GM12873 (cell line): ENCODE measurements around the gene ACSBG1.

Experiments
- TF ChIP-seq, protein P1 (sequence below): IDR thresholded peaks from 2 replicates; pipeline ENCODE4 v1.5.1; 2012; ENCODE audit warnings: low read depth, mild to moderate bottlenecking, moderate library complexity, low read length, control low read depth; ENCODE audit not compliant: insufficient read depth; ENCODE audit errors: missing control alignments

The ACSBG1 gene

DNA sequence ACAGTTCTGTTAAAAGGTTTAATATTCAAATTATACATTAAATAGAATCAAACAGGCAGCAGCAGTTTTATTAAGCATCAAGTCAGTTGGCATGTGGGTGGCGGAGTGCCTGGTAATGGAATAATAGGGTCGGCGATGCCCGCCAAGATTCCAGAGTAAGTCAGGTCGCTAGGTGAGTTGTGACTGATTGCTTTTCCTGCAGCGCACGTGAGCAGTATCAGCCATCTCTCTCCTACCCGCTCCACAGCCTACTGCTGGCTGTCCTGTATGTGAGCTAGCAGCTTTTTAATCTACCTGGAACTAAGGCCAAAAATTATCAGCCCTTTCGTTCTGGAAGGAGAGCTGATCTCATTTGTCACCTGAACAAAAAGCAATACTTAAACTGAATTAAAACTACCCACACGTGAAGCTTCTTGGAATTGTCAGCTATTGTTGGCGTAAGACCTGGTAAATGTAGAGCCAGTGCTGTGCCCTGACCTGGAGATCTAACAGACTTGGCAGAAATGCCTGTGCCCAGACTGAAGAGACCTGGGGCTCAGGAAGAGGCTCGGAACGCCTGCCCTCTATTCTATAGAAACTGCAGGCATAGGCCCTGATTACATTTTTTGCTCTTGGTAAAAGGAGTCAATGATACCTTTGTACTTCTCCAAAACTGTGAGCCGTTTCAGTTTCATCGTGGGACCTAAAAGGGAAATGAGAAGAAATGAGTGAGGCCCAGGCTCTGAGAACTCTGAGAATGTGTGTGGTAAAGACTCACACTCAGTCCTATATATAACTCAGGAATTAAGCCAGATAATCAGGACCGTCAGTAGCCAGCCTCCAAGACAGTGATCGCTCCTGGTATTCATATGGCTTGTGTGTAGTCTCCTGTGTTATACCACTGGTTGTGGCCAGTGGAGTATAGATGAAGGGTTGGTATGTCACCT, 63.3 kb downstream of the ACSBG1 start:
- TF ChIP-seq, protein P1, sequence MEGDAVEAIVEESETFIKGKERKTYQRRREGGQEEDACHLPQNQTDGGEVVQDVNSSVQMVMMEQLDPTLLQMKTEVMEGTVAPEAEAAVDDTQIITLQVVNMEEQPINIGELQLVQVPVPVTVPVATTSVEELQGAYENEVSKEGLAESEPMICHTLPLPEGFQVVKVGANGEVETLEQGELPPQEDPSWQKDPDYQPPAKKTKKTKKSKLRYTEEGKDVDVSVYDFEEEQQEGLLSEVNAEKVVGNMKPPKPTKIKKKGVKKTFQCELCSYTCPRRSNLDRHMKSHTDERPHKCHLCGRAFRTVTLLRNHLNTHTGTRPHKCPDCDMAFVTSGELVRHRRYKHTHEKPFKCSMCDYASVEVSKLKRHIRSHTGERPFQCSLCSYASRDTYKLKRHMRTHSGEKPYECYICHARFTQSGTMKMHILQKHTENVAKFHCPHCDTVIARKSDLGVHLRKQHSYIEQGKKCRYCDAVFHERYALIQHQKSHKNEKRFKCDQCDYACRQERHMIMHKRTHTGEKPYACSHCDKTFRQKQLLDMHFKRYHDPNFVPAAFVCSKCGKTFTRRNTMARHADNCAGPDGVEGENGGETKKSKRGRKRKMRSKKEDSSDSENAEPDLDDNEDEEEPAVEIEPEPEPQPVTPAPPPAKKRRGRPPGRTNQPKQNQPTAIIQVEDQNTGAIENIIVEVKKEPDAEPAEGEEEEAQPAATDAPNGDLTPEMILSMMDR = no peak

DNA sequence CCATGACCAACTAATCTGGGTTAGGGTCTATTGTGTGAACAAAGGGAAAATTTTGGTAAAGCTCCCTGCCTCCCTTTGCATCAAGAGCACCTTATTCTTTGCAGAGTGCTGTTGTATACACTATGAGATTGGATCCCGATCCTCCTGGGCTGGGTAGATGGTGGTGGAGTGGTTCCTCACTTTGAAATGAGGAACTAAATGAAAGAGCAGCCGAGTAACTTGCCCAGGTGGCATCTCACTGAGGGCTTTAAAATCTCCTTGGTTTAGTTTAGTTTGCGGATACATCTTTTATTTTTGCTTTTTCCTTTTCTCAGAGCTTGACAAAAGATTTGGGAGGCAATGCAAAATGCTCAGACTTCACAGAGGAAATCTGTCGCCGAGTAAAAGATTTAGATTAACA, 65.8 kb downstream of the ACSBG1 start:
- TF ChIP-seq, protein P1 = no peak

DNA sequence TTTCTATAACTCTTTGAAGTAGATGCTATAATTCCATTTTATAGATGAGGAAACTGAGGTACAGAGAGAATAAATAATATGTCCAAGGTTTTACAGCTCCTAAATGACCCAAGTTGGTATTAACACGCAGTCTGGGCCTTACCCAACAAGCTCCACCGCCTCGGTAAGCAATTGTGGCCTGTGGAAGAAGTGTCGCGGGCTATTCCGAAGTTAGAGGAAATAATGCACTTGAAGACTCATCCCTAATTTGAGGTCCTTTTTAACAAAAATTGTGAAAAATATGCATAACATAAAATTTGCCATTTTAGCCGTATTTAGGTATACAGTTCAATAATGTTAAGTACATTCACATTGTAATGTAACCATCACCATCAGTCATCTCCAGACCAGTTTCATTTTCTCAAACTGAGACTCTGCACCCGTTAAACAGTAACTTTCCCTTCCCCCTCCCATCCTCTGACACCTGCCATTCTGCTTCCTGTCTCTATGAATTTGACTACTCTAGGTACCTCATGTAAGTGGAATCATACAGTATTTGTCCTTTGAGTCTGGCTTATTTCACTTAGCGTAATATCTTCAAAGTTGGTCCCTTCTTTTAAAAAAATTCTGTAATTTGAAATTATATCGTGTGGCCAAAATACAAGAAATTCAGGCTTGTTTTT, 67.0 kb downstream of the ACSBG1 start:
- TF ChIP-seq, protein P1 = no peak

DNA sequence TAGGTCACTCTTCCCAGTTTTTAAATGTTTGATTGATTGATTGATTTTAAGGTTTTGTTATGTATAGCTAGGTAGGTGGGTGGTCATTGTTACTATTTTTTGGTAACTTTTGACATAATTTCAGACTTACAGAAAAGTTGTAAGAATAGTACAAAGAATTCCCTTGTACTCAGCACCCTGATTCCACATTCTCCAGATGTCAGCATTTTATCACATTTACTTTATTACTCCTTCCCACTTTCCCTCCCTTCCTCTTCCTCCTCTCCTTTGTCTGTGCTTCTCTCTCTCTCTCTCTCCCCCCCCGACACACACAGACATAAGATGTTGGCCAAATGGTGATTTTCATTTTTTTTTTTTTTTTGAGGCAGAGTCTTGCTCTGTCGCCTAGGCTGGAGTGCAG, 70.4 kb downstream of the ACSBG1 start:
- TF ChIP-seq, protein P1 = no peak

DNA sequence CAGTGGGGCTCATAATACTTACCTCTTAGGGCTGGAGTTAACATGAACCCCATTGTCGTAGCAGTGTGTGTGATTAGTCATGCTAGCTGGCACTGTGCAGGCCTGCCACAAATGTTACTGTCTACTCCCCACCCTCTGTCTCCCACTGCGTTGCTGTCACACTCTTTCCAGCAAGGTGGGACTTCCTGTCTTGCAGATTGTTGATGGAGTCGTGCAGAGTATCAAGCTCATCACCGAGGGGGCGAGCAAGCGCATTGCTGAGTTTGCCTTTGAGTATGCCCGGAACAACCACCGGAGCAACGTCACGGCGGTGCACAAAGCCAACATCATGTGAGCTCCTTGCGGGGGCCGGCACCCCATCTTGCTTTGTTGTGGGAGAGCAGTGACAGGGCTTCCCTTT, 72.3 kb downstream of the ACSBG1 start:
- TF ChIP-seq, protein P1 = no peak

DNA sequence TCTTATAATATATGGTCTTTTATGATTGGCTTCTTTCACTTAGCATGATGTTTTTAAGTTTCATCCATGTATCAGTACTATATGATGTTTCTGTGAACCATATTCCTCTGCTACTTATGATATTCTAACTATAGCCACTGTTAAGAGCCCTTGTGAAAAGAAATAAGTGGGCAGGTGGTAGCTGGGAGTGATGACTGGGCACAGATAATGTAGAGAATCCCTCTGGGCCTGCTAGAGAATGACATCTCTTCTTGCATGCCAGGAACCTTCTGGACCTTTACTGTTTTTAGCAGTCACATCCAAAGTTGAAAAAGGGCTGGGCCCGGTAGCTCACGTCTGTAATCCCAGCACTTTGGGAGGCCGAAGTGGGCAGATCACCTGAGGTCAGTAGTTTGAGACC, 75.0 kb downstream of the ACSBG1 start:
- TF ChIP-seq, protein P1 = no peak

DNA sequence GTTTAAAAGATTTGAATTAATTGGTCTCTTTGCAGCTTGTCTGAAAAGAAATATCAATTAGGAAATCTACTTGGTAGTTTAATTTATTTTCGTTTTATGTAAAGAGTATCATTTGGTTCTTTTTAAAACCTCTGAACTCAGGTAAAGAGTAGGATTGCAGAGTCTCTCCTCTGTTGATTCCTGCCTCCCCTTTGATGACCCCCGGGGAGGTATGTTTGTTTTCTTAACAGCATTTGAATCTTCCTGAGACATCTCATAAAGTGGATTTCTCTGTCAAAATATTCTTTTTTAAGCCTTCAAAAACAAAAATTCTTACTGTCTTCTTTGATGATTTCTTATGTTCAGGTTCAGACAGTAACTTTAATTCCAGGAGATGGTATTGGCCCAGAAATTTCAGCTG, 77.2 kb downstream of the ACSBG1 start:
- TF ChIP-seq, protein P1 = no peak
